ENCODE results near the gene NUAK1. TPM values are rescaled to one million over a fixed set of nuclear protein-coding genes. Genes with fewer than 3 reads are reported as not detected.

Gene NUAK1
- total RNA-seq, 4 donors from 2014 or later: 7.1 to 19.8 (median 10.7) TPM

GRCh38 chr12:106068296-106068695 is 70.5 kb downstream of the NUAK1 start:
- 90% methylated on average over 3 of the region's 3 CpGs for WGBS
- Histone ChIP-seq H3K4me1 (peaks cover 30 to 35% (median 31%) of the 10 kb centered on the region in 4 donors), H3K36me3 (peaks cover 0 to 85% (median 18%) of the 10 kb centered on the region in 4 donors), H3K27ac (replicated peaks in 1 of 4) (no peak overlapping the region), H3K9me3 (no peaks in the 10 kb centered on the region), H3K27me3 (no peaks in the 10 kb centered on the region), H3K4me3 (no peak overlapping the region)
- intact Hi-C loops (cut with DNase I): no loop called here
- TF ChIP-seq EP300 (IDR thresholded peaks at IDR 0.05) (no peak), POLR2A (IDR thresholded peaks at IDR 0.05; ENCODE audit: low read depth) (no peak)
- DNase-seq (ENCODE audit: extremely low spot score): peak; percentile 55

GRCh38 chr12:106067606-106068205 is 71.0 kb downstream of the NUAK1 start:
- 95% methylated on average over 11 of the region's 15 CpGs for WGBS
- Histone ChIP-seq H3K4me1 (peaks cover 24 to 33% (median 29%) of the 10 kb centered on the region in 4 donors), H3K9me3 (no peaks in the 10 kb centered on the region), H3K27me3 (no peaks in the 10 kb centered on the region), H3K36me3 (peaks cover 0 to 83% (median 18%) of the 10 kb centered on the region in 4 donors), H3K27ac (replicated peaks in 1 of 4) (no peak overlapping the region), H3K4me3 (no peak overlapping the region)
- intact Hi-C loops (cut with DNase I): no loop called here
- TF ChIP-seq POLR2A (IDR thresholded peaks at IDR 0.05; ENCODE audit: low read depth) (no peak), CTCF (IDR thresholded peaks at IDR 0.05) (no peak), POLR2AphosphoS5 (IDR thresholded peaks at IDR 0.05) (no peak)
- DNase-seq (ENCODE audit: extremely low spot score): peak; percentile 87

- no peak overlapping the region for H3K4me3 ChIP-seq
- H3K36me3 ChIP-seq: peaks cover 0 to 77% (median 18%) of the 10 kb centered on the region in 4 donors
- WGBS: 98% methylated on average over 16 of the region's 25 CpGs
- TF ChIP-seq POLR2AphosphoS5 (IDR thresholded peaks at IDR 0.05): no peak
- no peak for TF ChIP-seq CTCF (IDR thresholded peaks at IDR 0.05)
- no peak for TF ChIP-seq POLR2A (IDR thresholded peaks at IDR 0.05; ENCODE audit: low read depth)
- no peak for TF ChIP-seq EP300 (IDR thresholded peaks at IDR 0.05)
- H3K4me1 ChIP-seq: peaks cover 15 to 24% (median 21%) of the 10 kb centered on the region in 4 donors
- H3K27me3 ChIP-seq: no peaks in the 10 kb centered on the region
- no peaks in the 10 kb centered on the region for H3K9me3 ChIP-seq
- DNase-seq (ENCODE audit: extremely low spot score): peak; percentile 70
- no peak overlapping the region for H3K27ac ChIP-seq (replicated peaks in 1 of 4)
- intact Hi-C loops (cut with DNase I): no loop called here
Observed at GRCh38 chr12:106066726-106067325, 71.9 kb downstream of the NUAK1 start.

- intact Hi-C loops (cut with DNase I): no loop called here
- TF ChIP-seq POLR2AphosphoS5 (IDR thresholded peaks at IDR 0.05) (no peak), POLR2A (IDR thresholded peaks at IDR 0.05; ENCODE audit: low read depth) (no peak), EP300 (IDR thresholded peaks at IDR 0.05) (no peak), CTCF (IDR thresholded peaks at IDR 0.05) (no peak)
- Histone ChIP-seq H3K27ac (replicated peaks in 1 of 4) (no peak overlapping the region), H3K4me1 (peaks cover 8 to 19% (median 15%) of the 10 kb centered on the region in 4 donors), H3K36me3 (peaks cover 0 to 72% (median 18%) of the 10 kb centered on the region in 4 donors), H3K9me3 (no peaks in the 10 kb centered on the region), H3K4me3 (no peak overlapping the region), H3K27me3 (no peaks in the 10 kb centered on the region)
- DNase-seq (ENCODE audit: extremely low spot score): peak; percentile 68
- WGBS: 50% methylated on average over 6 of the region's 6 CpGs
Observed at GRCh38 chr12:106066051-106066705, 72.6 kb downstream of the NUAK1 start.

GRCh38 chr12:106065506-106065905 is 73.2 kb downstream of the NUAK1 start:
- Histone ChIP-seq H3K4me1 (peaks cover 2 to 19% (median 8%) of the 10 kb centered on the region in 4 donors), H3K36me3 (peaks cover 0 to 65% (median 17%) of the 10 kb centered on the region in 4 donors), H3K27ac (replicated peaks in 1 of 4) (peak overlapping the region in 1 of 4 donors; percentile 0), H3K9me3 (no peaks in the 10 kb centered on the region), H3K27me3 (no peaks in the 10 kb centered on the region), H3K4me3 (no peak overlapping the region)
- intact Hi-C loops (cut with DNase I): no loop called here
- TF ChIP-seq POLR2A (IDR thresholded peaks at IDR 0.05; ENCODE audit: low read depth) (no peak), EP300 (IDR thresholded peaks at IDR 0.05) (no peak)
- no peak for DNase-seq (ENCODE audit: extremely low spot score)
- 86% methylated on average over 1 of the region's 1 CpG for WGBS
